CD4-positive, alpha-beta T cell treated with Interleukin-17A for 1 hour (primary cell): ENCODE measurements around the gene ALG1L2.
"Not testable (repeated sequence)": the region's sequence is repeated elsewhere in the genome, so short reads cannot be mapped to it uniquely, and the experiment has no call there.

Experiments used
- DNase-seq: peaks from one replicate; pipeline ENCODE4 v3.0.0-alpha.2; 2020

The ALG1L2 gene

GRCh38 chr3:130081351-130081881, at the start of gene ALG1L2:
Gene ALG1L2 (plus strand): TSS chr3:130081831. CDS start chr3:130082017, 186 bp downstream.
- no peak for DNase-seq

GRCh38 chr3:130037126-130037815, 44.4 kb upstream of the ALG1L2 start:
- not testable (repeated sequence) for DNase-seq

GRCh38 chr3:130042736-130043135, 38.9 kb upstream of the ALG1L2 start:
- DNase-seq, result not testable (repeated sequence)

DNA sequence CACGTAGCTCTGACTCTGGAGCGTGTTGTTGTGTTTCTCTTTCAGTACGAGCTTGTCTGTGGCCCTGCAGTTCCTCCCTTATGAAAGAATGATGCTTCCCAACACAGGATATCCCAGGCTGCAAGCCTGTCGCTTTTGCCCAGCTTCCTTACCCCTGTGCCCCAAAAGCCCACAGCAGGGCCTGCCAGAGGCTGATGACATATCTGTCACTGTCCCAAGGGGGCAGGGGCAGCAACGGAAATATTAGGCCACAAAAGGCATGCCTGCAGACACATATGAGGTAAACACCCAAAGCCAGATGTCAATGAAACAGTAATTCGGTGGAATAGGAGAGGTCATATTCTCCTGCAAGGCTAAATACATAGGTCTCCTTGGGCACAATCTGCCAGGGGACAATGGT, 38.0 kb upstream of the ALG1L2 start:
- DNase-seq, result not testable (repeated sequence)

DNA sequence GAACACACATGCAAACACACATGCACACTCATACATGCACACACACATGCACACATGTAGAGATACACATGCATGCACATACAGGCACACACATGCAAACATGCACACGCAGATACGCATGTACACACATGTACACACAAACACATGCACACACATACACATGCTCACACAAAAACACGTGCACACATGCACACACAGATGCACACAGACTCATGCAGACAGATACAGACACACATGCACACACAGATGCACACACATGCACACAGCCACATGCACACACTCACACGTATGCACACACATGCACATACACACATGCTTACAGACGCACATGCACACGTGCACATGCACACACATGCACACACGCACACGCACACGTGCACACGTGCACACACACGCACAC, 37.3 kb upstream of the ALG1L2 start:
- DNase-seq, result no peak

DNA sequence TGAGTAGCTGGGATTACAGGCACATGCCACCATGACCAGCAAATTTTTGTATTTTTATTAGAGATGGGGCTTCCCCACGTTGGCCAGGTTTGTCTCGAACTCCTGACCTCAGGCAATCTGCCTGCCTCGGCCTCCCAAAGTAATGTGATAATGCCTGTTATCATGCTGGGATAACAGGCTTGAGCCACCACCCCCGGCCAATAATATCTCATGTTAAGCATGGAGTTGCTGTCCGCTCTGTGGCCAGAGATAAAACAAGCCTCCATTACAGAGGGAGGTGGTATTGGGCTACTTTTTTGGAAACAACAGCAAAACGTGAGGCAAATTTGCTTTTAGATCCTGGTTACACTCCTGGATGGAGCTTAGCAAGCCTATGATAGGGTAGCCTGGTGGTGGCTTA, 32.9 kb upstream of the ALG1L2 start:
- no peak for DNase-seq

DNA sequence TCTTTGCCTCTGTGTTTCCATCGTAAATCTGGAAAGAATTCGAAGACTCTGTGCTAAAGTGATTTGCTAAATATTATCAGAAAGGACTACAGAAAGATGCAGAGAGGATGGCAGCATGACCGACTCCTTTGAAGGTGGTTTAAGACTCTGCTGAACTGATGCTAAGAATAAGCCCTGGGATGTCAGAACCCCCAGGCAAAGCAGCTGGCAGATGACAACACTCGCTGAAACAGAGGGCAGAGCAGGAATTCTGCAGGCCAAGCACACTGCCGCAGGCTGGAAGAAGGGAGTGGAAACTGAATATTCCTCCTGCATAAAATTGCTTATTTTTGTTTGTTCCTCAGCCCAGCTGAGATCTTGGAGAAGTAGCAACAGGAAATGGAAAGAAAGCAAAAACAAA, 29.3 kb upstream of the ALG1L2 start:
- DNase-seq, result not testable (repeated sequence)

DNA sequence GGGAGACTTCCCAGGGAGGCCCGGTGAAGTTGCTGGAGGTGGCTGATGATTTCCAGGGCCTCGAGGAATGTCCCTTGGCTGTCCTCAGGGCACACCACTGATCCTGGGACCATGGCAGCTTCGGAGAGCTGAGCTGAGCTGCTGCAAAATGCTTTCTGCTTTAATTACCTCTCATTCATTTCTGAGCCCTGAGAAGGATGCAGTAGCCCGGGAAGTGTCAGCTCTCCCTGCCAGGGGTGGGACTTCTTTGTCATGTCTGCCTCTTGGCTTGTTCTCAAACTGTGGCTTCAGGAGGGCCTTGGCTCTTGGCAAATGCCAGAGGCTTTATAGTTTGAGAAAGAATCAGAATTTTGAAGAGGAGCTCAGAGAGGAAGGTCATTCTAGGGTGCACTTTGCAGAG, 28.7 kb upstream of the ALG1L2 start:
- not testable (repeated sequence) for DNase-seq

DNA sequence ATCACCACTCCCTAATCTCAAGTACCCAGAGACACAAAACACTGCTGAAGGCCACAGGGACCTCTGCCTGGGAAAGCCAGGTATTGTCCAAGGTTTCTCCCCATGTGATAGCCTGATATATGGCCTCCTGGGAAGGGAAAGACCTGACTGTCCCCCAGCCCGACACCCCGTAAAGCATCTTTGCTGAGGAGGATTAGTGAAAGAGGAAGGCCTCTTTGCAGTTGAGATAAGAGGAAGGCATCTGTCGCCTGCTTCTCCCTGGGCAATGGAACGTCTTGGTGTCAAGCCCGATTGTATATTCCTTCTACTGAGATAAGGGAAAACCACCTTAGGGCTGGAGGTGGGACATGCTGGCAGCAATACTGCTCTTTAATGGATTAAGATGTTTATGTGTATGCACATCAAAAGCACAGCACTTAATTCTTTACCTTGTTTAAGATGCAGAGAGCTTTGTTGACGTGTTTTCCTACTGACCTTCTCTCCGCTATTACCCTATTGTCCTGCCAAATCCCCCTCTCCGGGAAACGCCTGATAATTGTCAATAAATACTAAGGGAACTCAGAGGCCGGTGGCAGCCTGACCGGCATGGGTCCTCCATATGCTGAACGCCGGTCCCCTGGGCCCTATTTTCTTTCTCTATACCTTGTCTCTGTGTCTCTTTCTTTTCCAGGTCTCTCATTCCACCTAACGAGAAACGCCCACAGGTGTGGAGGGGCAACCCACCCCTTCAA, 23.9 kb upstream of the ALG1L2 start:
- not testable (repeated sequence) for DNase-seq

- DNase-seq, result not testable (repeated sequence)
Observed at GRCh38 chr3:130058267-130058657, 23.4 kb upstream of the ALG1L2 start.

DNA sequence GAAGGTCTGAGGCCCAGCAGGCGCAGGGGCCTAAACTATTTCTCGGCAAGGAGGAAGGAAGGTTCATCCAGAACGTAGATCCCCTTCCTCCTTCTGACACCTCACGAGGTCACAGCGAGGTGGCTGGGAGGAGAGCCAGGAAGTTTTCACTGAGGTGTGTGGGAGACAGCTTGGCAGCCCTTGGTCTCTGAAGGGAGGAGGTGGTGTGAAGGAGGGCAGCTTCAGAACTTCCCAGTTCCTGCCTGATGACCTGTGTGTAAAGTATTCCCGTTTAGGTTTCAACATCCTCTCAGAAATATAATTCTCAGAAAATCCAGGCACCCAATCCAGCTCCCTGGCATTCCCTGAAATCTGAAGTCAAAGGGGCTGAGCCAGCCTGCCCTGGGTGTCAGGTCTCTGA, 22.9 kb upstream of the ALG1L2 start:
- DNase-seq, result not testable (repeated sequence)

DNA sequence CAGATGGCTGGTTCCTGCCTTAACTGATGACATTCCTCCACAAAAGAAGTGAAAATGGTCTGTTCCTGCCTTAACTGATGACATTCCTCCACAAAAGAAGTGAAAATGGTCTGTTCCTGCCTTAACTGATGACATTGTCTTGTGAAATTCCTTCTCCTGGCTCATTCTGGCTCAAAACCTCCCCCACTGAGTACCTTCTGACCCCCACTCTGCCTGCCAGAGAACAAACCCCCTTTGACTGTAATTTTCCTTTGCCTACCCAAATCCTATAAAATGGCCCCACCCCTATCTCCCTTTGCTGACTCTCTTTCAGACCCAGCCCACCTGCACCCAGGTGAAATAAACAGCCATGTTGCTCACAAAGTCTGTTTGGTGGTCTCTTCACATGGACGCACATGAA, 22.5 kb upstream of the ALG1L2 start:
- not testable (repeated sequence) for DNase-seq

DNA sequence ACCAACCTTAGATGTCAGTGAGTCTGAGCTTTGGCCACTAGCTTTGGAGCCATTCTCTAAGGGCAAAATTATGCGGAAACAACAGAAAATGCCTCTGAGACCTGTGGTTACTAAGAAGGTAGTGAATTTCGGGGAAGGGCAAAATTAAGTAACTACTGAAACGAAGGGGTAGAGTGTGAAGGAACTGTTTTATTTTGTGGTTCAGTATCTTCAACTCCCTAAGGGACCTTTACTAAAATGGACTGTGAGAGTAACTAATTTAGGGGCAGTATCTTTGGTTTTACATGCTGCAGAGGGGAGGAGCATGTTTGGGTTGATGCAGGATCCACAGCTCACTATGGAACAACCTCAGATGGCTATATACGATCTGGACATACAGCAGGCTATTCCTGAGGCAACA, 8.0 kb upstream of the ALG1L2 start:
- DNase-seq, result no peak

GRCh38 chr3:130077636-130078035, 4.0 kb upstream of the ALG1L2 start:
- DNase-seq, result no peak

GRCh38 chr3:130083363-130084090, 1.9 kb downstream of the ALG1L2 start:
- DNase-seq, result not testable (repeated sequence)

DNA sequence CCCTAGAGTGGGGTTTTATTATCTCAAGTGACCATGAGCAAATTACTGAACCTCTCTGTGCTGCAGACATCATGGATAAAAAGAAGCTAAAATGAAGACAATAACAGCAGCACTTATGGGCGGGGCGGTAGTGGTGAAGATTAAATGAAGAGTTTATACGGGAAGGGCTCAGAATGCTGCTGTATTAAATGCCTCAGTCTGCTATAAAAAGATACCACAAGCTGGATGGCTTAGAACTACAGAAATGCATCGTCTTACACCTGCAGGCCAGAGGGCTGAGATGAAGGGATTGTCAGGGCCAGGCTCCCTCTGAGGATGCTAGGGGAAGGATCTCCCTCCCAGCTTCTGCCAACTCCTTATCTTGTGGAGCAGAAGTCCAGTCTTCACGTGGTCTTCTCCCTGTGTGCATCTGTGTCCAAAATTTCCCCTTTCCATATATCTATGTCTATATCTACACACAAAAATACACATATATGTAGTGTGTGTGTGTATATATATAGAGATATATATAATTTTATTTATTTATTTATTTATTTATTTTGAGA, 2.9 kb downstream of the ALG1L2 start:
- DNase-seq, result no peak

GRCh38 chr3:130085881-130086280, 4.2 kb downstream of the ALG1L2 start:
- DNase-seq, result no peak

GRCh38 chr3:130086628-130087027, 5.0 kb downstream of the ALG1L2 start:
- not testable (repeated sequence) for DNase-seq

- DNase-seq, result no peak
Observed at GRCh38 chr3:130088061-130088460, 6.4 kb downstream of the ALG1L2 start.

DNA sequence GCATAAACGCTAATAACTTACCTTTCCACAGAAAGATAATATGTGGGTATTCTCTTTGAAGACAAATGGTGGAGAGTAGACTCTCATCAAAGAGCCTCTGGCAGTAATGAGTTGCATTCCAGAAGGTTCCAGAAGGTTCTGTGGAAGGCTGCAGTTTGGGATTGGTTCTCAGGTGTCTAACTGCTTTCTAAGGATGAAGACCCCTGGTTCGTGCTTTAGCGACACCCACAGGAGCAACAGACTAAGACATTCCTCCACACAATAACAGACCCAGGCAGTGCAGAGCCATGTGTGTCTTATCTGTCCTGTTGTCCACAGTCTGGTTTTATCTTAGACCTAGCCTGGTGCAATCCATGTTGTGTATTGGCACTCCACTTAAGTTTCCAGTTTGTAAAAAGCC, 9.1 kb downstream of the ALG1L2 start:
- DNase-seq, result not testable (repeated sequence)

GRCh38 chr3:130091958-130092357, 10.3 kb downstream of the ALG1L2 start:
- DNase-seq, result no peak

DNA sequence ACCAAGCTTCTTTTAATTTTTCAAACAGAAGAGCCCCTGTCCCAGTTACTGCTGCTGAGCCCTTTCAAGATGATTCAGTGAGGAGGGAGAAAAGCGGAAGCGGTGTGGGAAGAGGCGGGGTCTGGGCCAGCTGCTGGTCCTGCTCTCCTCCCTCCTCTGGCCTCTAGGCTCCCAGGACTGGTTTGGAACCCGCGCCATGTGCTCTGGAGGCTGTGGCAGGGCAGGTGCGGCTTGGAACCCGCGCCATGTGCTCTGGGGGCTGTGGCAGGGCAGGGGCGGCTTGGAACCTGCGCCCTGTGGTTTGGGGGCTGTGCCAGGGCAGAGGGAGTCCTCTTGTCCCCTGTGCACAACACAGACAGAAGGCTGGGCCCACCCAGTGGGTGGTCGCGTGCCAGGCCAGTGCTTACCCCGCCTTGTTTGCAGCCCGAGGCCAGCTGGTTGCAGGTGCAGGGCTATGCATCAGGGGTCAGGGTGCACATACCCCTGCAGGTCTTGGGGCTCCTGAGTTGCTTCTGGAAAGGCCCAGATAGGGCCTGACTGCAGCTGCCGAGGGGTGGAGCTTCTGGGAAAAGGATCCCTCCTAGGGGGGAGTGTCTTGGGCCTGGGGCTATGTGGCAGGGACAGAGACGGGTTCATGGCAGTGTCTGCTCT, 12.2 kb downstream of the ALG1L2 start:
- peak; percentile 31 for DNase-seq
